Heart left ventricle (tissue), 13 donors: ENCODE results near the gene CASQ2.

ENCODE experiments used
- POLR2A ChIP-seq, 2 donors: fragments of 450-650 bp; IDR thresholded peaks; one replicate each; pipeline ENCODE4 v1.6.1; 2017; ENCODE audit warnings: antibody characterized with exemption in 2 of 2, mild to moderate bottlenecking in 2 of 2, moderate library complexity in 2 of 2
- TF ChIP-seq, protein P1 (sequence below), 12 donors: fragments of 200-600 bp; sonication (generic) in 4 of 12; IDR thresholded peaks; one replicate each; pipeline versions ENCODE4 v1.5.0 to v1.8.0; 2018 to 2022; ENCODE audit warnings: antibody characterized with exemption in 12 of 12, mild to moderate bottlenecking in 5 of 12
- donor health status: ischemic (EF 13 %, LVEDD 7.1; RV severe dilation, severe dysfunction).
- donor health status: DM: no; HTN: yes; CAD: no.
- donor health status: DM: no; HTN: no; CAD: no.
- donor health status: ischemic (EF 25% LVEDD 6.9; RV normal size, moderate dysfunction).
- donor health status: ischemic (EF 25% LVEDD 5.7; RV mildly dilated, moderate dysfunction).
- donor health status: ischemic (EF 35%, LVEDD 5.7; RV mildly dilated, moderate dysfunction).
- donor health status: nonischemic (EF 11% LVEDD 7.7; RV severe dilation, severe dysfunction).
- donor health status: DM: yes; HTN: yes; CAD: no.
- donor health status: PGD.
- donor health status: ischemic (EF 29% LVEDD 5.4; RV normal size, mild dysfunction).
- donor health status: nonischemic (EF 23%, LVEDD 6.1; RV moderate dilation, normal function).

- TF ChIP-seq, protein P1, sequence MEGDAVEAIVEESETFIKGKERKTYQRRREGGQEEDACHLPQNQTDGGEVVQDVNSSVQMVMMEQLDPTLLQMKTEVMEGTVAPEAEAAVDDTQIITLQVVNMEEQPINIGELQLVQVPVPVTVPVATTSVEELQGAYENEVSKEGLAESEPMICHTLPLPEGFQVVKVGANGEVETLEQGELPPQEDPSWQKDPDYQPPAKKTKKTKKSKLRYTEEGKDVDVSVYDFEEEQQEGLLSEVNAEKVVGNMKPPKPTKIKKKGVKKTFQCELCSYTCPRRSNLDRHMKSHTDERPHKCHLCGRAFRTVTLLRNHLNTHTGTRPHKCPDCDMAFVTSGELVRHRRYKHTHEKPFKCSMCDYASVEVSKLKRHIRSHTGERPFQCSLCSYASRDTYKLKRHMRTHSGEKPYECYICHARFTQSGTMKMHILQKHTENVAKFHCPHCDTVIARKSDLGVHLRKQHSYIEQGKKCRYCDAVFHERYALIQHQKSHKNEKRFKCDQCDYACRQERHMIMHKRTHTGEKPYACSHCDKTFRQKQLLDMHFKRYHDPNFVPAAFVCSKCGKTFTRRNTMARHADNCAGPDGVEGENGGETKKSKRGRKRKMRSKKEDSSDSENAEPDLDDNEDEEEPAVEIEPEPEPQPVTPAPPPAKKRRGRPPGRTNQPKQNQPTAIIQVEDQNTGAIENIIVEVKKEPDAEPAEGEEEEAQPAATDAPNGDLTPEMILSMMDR (IDR thresholded peaks at IDR 0.05), result no peak
- TF ChIP-seq POLR2A (IDR thresholded peaks at IDR 0.05), result no peak
Measured at GRCh38 chr1:115669886-115670285, 98.6 kb downstream of the CASQ2 start.
